Activated T-helper 9 cell treated with anti-CD3 and anti-CD28 coated beads, Interleukin-2, amount 50 U/mL, for 16 hours (primary cell): ENCODE results near the gene KRT23.
"Not testable (repeated sequence)": the region's sequence is repeated elsewhere in the genome, so short reads cannot be mapped to it uniquely, and the experiment has no call there.

Experiments used
- DNase-seq: peaks from one replicate; pipeline ENCODE4 v3.0.0-alpha.2; 2020; ENCODE audit warnings: low read depth

Gene KRT23

GRCh38 chr17:40949418-40949817 is 12.0 kb upstream of the KRT23 start:
- DNase-seq = no peak

- no peak for DNase-seq
These were observed 10.5 kb upstream of the KRT23 start for GRCh38 chr17:40947929-40948328.

DNA sequence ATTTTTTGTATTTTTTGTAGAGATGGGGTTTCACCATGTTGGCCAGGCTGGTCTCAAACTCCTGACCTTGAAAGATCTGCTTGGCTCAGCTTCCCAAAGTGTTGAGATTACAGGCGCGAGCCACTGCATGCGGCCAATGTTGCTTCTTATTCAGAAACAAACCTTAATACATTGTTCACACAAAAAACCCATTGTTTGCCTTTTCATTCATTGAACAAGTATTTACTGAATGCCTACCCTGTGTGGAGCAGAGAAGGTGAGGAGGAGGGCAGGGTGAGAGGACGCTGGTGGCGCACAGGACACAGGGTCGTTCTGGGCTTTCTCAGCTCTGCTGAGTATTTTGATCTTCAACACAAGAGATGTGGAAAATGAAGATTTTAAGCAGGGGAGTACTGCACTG is 8.0 kb upstream of the KRT23 start:
- no peak for DNase-seq

GRCh38 chr17:40944531-40944930 is 7.1 kb upstream of the KRT23 start:
- DNase-seq = no peak

DNA sequence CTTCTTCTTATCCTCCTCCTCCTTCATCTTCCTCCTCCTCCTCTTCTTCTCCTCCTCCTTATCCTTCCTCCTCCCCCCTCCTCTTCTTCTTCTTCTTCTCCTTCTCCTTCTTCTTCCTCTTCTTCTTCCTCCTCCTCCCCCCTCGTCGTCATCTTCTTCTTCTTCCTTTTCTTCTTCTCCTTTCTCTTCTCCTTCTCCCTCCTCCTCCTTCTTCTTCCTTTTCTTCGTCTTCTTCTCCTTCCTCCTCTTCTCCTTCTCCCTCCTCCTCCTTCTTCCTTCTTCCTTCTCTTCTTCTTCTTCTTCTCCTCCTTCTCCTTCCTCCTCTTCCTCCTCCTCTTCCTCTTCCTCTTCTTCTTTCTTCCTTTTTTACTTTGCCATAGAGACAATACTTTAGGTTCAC is 5.1 kb upstream of the KRT23 start:
- no peak for DNase-seq

DNA sequence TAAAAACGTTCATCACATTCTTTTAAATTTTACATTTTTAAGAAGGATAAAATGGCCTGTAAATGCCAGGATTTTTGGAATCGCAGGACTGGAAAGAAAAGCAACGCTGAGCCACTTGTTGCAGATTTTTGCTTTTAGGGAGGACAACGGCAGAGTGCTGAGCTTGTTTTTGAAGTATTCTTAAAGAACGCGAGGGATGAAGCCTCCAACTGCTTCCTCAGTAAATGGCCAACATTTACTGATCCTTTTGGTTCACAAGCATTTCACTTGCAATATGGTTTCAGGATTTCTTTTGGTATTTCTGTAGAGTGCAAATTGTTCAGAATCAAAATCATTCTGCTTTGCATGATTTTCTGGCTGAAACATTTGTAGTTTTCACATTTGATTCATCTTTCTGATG is 2.8 kb upstream of the KRT23 start:
- DNase-seq = no peak

GRCh38 chr17:40938981-40939380 is 1.5 kb upstream of the KRT23 start:
- DNase-seq = no peak

DNA sequence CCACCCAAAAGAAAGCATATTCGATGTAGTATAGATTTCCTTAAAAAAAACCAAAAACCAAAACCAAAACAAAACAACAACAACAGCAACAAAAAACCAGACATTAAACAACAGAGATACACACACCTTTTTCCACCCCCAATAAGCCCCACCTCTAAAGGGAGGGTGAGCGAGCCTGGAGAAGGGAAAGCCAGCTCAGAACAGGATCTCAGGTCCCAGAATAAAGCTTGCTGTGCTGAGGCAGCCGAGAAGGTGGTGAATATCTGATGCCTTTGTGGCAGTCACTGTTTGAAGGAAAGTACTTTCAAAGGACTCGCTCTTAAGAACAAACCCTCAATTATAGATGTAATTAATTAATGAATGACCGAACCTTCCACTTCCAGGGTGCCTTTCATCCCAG is 470 bp downstream of the KRT23 start:
- no peak for DNase-seq

DNA sequence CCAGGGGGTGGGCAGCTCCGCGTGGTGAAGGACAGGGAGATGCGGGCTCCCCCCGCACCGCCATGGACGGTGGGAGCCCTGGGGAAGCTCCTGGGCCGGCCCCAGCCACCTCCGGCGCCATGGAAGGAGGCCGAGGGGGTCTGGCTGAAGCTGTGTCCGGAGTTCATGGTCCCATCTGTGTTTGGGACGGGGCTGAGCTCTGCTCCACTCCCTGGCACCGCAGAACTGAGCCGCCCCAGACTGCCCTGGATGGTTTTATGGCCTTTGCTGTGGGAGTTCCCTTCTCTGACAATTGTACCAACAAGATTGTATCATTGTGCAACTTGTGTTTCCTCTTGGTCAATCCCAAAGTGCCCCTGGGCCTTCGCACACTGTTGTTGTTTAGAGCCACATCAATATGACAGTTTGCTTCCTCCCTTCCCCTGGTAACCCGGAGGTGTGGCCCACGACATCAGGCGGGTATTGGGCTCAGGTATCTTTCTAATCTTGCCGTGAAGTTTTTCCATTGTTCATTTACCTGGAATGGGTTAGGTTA is 942 bp downstream of the KRT23 start:
- DNase-seq = no peak

GRCh38 chr17:40935624-40936023 is 1.8 kb downstream of the KRT23 start:
- no peak for DNase-seq

- DNase-seq = no peak
These were observed 4.8 kb downstream of the KRT23 start for GRCh38 chr17:40932608-40933007.

GRCh38 chr17:40931311-40931710 is 6.1 kb downstream of the KRT23 start:
- DNase-seq = no peak

- no peak for DNase-seq
These were observed 11.1 kb downstream of the KRT23 start for GRCh38 chr17:40926341-40926740.

DNA sequence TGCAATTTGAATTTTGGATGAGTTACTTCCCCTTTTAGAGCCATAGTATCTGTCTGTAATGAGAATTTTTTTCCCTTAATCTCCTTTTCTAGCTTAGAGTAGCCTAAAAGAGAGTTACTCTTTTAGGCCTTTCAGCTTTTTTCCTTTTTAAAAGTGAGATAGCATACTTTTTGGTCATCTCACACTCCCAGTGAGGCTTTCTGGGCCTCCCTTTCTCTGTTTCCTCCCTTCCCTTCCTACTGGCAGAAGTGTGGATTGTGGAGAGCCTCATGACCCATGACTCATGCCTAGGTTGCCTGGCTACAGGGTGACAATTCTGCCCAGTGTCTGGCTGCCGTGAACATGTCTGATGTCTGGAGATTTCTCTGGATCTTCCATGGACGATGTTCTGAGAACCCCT is 15.2 kb downstream of the KRT23 start:
- no peak for DNase-seq

DNA sequence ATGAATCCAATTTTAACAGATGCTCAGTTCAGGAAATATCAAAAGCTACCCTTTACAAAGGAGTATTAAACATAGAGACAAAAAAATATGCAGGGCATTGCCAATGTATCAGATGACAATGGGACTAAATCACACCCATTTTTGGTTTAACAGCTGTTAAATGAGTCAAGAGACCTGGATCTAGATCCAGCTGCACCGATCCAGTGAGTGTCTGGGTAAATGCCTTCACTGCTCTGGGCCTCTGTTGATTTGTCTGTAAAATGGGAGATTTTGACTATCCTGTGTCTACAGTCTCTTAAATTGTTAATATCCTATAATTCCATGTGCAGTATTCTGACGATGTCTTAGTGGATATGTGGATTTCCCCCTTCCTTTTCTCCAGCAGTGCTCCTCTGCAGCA is 16.4 kb downstream of the KRT23 start:
- no peak for DNase-seq

GRCh38 chr17:40917116-40917515 is 20.3 kb downstream of the KRT23 start:
- not testable (repeated sequence) for DNase-seq

- no peak for DNase-seq
These were observed 21.1 kb downstream of the KRT23 start for GRCh38 chr17:40916366-40916765.

GRCh38 chr17:40915721-40916256 is 21.7 kb downstream of the KRT23 start:
- DNase-seq = no peak

DNA sequence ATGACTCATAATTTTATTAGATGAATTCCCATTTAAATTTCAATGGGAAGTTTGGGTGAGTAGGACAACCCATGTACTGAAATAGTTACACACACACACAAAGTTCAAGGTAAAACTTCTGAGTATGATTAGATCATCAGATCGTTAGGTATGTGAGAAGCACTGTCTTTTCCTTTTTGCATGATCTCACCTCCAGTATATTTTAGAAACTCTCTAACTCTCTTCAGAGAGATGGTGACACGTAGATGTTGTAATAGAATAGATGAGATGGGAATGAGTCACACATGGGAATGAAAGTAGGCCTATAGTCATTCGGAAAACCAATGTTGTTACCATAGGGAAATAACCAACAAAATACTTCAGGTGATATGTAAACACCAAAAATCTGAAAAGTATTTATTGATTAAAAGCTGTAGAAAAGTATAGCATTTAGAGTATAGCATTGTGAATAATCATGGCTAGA is 22.2 kb downstream of the KRT23 start:
- DNase-seq = no peak

DNA sequence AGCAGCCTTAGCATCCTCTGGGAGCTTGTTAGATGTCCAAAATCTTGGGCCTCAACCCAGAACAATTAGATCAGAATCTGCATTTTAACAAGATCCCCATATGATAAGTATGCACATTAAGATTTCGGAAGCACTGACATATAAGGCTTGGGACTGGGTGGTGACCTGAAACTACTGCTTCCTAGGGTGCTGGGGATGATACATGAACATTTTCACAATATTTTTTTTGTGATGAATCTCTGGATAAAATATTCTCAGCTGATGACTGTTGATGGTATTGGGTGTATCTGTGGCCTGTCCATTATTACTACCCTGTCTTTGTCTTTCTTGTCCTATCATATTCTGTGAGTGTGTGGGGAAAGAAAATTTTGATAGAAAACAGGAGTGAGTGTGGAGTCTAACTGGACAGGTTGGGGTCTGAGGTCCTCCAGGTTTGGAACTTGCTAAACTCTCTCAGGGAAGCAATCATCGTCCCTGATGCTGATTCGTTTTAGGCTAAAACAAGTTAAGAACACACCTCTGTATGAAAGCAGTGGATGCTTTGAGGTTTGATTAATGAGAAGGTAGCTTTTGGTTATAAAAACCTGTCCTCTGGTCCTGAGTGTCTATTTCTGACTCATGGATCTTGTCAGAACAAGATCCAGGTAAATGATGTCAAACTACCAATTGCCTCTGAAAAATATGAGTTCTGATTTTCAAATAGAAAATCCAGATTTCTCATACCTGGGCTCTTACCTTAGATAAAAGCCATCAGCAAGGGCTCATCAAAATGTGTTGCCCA is 23.2 kb downstream of the KRT23 start:
- DNase-seq = no peak

DNA sequence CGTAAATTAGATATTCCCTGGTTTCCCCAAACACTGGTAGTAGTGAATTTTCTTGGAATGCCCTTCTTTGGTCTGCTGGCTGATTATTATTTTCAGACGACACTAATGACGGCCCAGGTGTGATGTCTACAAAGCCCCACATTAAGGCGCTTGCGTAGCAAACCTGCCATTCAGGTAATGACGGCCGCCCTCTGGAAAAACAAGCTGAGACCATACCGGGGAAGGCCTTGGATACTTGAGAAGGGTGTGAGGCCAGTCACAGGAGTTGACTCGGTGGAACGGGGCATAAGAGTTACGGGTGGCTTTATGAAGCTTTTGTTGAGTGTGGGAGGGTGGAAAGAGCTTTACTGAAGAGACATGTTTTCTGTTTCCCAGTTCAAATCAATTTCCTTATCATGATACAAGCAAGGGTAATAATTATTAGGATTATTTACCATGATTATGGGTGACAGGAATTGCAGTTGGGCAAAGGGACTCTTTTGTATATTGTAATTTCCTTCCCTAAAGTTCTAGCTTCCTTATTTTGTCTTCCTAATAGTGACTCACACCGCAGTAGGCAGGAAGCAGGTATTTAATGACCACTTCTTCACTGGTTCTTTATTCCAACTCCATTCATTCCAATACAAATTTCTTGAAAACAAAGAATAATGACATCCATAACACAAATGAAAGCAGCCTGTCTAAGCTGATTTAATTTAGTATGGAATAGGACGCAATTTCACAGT is 24.8 kb downstream of the KRT23 start:
- no peak for DNase-seq

DNA sequence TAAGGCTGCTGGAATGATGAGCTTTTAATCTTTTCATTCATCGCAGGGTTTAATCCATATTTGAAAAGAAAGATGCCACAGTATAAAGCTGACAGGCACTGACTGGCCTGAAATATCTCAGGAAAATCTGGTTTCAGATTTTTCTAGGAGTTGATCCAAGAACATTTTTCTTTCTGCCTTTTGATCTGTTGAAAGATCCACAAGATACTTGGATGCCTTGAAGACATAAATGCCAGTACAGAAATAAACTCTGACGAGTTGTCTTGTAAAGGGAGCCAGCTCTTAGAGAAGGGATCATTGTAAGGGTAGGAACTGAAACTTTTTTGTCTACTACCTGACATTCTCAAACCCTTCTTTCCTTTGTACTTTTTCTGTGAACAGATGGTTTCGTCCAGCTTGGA is 27.0 kb downstream of the KRT23 start:
- DNase-seq = no peak

DNA sequence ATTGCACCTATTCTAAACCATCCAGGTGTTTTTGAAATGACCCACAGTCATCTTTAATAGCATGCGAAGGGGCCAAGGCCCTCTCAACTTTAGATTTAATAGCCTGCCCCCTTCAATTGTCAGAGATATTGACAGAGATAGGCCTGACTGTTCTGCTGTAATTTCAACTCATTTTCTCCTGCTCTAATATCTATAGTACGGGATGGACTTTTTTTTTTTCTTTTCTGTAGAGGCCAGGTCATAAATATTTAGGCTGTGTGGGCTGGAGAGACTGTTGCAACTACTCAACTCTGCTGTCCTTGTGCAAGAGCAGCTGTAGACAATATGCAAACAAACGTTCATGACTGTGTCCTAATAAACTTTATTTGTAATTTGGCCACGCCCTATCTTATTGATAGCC is 27.7 kb downstream of the KRT23 start:
- no peak for DNase-seq
